NB4 (cell line): Measurements from ENCODE around the gene AFF3.

Experiments used
- DNase-seq: peaks from one replicate; pipeline ENCODE4 v3.0.0; 2010; ENCODE audit warnings: low read depth
- H3K4me3 ChIP-seq: one replicate; pipeline ENCODE4 v1.5.1; 2011; ENCODE audit warnings: mild to moderate bottlenecking, low read depth, low read length, moderate library complexity
- MYC ChIP-seq: IDR thresholded peaks from 2 replicates; pipeline ENCODE4 v1.6.1; 2011; ENCODE audit warnings: low read depth, low read length
- POLR2A ChIP-seq: IDR thresholded peaks from 2 replicates; pipeline ENCODE4 v1.6.1; 2011; ENCODE audit warnings: mild to moderate bottlenecking; ENCODE audit not compliant: insufficient read length; ENCODE audit errors: extremely low read depth
- TF ChIP-seq, protein P1 (sequence below): IDR thresholded peaks from 2 replicates; pipeline ENCODE4 v1.6.1; 2011; ENCODE audit warnings: low read depth, low read length
- TF ChIP-seq, protein P2 (sequence below): IDR thresholded peaks from one replicate; pipeline ENCODE4 v1.5.1; 2012; ENCODE audit warnings: low read depth, low read length

The AFF3 gene

DNA sequence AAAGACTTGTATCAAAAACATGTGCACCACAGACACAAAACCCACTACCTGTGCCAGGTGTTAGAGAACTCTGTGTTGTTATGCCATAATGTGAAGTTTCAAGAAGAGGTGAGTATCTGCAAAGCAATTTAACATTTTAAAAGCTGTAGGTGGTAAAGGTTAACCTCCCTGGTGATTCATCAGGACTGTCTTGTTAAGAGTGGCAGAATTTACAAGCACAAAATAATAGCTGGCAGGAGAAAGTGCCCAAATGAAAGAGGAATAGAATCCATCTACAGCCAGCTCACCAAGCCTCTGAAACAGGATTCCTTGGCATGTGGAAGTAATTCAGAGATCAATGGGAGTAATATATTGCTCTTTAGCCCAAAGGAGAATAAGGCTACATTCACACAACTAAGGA is 230.7 kb downstream of the AFF3 start:
- TF ChIP-seq MYC (no peak), POLR2A (no peak)
- TF ChIP-seq, protein P1, sequence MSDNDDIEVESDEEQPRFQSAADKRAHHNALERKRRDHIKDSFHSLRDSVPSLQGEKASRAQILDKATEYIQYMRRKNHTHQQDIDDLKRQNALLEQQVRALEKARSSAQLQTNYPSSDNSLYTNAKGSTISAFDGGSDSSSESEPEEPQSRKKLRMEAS = no peak
- TF ChIP-seq, protein P2, sequence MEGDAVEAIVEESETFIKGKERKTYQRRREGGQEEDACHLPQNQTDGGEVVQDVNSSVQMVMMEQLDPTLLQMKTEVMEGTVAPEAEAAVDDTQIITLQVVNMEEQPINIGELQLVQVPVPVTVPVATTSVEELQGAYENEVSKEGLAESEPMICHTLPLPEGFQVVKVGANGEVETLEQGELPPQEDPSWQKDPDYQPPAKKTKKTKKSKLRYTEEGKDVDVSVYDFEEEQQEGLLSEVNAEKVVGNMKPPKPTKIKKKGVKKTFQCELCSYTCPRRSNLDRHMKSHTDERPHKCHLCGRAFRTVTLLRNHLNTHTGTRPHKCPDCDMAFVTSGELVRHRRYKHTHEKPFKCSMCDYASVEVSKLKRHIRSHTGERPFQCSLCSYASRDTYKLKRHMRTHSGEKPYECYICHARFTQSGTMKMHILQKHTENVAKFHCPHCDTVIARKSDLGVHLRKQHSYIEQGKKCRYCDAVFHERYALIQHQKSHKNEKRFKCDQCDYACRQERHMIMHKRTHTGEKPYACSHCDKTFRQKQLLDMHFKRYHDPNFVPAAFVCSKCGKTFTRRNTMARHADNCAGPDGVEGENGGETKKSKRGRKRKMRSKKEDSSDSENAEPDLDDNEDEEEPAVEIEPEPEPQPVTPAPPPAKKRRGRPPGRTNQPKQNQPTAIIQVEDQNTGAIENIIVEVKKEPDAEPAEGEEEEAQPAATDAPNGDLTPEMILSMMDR = no peak
- DNase-seq = no peak
- no peak overlapping the region for H3K4me3 ChIP-seq

DNA sequence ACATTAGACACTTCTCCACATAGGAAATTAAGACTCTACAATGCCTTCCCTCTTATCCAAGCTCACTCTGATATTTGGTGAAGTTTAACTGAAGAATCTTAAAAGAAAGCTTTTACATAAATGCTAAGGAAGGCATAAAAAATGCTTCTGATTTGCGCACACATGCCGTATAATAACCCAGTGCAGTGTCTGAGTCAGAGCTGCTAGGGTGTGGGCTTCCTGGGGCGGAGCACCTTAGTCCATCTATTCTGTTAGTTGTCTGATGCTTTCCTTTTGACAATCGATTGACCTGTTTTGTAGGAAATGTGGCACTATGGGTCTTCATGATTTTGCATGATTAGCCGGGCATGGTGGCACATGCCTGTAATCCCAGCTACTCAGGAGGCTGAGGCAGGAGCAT is 231.5 kb downstream of the AFF3 start:
- H3K4me3 ChIP-seq = no peak overlapping the region
- DNase-seq = no peak
- TF ChIP-seq, protein P2 = no peak
- TF ChIP-seq, protein P1 = no peak
- TF ChIP-seq POLR2A (no peak), MYC (no peak)

DNA sequence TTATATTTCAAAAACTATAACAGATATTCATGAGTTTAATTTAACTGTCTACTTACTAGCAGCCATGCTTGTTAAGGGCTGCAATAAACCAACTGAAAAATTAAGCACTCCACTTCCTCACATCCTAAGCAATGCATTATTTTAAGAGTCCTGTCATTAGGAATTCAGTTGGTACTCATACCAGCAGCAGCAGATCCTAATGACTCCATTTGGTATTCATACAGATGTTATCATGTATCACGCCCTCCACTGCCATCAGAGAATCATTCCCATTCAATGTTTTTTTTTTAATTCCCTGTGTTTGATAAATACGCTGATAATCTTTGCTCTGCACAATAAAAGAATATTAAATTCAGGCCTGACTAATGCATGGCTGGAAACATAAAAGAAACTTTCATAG is 236.8 kb downstream of the AFF3 start:
- TF ChIP-seq POLR2A (no peak), MYC (no peak)
- TF ChIP-seq, protein P1 = no peak
- TF ChIP-seq, protein P2 = no peak
- no peak overlapping the region for H3K4me3 ChIP-seq
- no peak for DNase-seq

DNA sequence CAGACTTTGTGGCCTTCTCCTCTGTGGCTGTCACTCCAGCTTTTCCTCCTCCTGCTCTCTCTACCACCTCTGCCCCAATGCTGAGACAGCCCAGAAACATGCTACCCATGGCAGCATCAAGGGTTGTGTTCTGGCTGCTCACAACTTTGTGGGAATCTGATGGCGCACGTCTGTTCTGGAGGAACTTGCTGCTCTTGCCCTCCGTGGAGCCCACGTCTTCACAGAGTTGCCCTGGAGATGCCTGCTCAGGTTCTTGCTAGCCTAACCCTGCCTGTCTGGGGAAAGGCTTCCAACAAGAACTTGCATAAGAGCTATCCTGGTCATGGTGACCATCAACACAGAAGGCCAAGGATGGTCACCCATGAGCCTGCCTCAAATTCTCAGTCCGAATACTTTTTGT is 237.4 kb downstream of the AFF3 start:
- TF ChIP-seq, protein P2 = no peak
- TF ChIP-seq POLR2A = no peak
- no peak for TF ChIP-seq MYC
- TF ChIP-seq, protein P1 = no peak
- no peak for DNase-seq
- no peak overlapping the region for H3K4me3 ChIP-seq

DNA sequence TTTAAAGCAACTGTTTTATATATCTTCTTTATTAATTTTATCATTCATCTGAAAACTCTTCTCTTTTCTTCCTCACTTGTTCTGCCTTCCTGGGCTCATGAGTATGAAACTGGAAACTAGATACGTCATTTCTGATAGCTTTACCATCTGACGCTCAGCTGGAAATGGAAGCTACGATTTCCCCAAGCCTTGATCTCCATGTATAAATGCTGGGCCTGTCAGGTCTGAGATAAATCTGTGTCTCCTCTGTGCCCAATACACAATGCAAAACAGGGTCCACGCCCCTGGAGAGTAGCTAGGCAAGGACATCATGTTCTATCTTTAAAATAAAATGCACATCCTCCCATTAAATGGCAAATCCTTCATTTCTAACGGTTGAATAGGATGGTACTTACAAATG is 238.4 kb downstream of the AFF3 start:
- TF ChIP-seq, protein P2 = no peak
- TF ChIP-seq, protein P1 = no peak
- TF ChIP-seq MYC (no peak), POLR2A (no peak)
- no peak for DNase-seq
- no peak overlapping the region for H3K4me3 ChIP-seq

DNA sequence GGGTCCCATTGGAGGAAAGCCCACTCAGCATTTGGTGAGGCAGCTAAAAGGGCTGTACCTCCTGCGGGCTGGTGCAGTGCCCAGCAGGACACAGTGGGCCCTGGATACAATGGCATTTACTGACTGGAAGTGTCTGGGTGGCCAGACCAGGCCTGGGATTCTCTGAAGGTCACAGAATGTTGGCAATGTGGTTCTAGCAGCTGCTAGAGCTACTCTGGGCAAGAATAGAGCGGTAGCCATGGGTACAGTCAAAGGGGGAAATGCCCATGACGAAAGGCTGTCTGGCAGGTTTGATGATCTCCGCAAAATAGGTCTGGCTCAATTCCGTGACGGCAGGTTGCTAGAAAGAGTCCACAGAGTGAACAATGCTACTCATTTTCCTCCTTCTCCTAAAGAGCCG is 241.8 kb downstream of the AFF3 start:
- no peak for DNase-seq
- no peak for TF ChIP-seq POLR2A
- TF ChIP-seq, protein P2 = no peak
- TF ChIP-seq, protein P1 = no peak
- TF ChIP-seq MYC = no peak
- no peak overlapping the region for H3K4me3 ChIP-seq
